ENCODE measurements around the gene CRMP1. TPM values are rescaled to one million over a fixed set of nuclear protein-coding genes. Genes with fewer than 3 reads are reported as not detected.

Gene CRMP1
- not detected in 2 replicates for total RNA-seq (2011; cell fraction: chromatin; rRNA removed; ENCODE audit: low replicate concordance)
- not detected in 2 replicates for total RNA-seq (2011; cell fraction: nucleolus; rRNA removed)
- not detected in 2 replicates for total RNA-seq (2011; cell fraction: nucleoplasm; rRNA removed)
- total RNA-seq (2014; rRNA removed) (not detected in 2 replicates), total RNA-seq (2014; rRNA removed; fragmentation: Illumina TruSeq; extraction: Trizol) (not detected in 2 replicates), total RNA-seq (2015; rRNA removed; fragmentation: Illumina TruSeq; extraction: Trizol) (not detected in 2 replicates), total RNA-seq (2021) (0.04 and 0.13 TPM in 2 replicates), polyA plus RNA-seq (2011; rRNA removed) (not detected in 2 replicates), polyA plus RNA-seq (2014; fragmentation: Illumina TruSeq; extraction: Trizol) (not detected in 2 replicates), polyA plus RNA-seq (2014; fragmentation: Nextera tagmentation; extraction: Ambion mirVana) (under 1 TPM in 1 of 2 experiments, not detected in 1; 0.03 TPM), polyA plus RNA-seq (2014; rRNA removed) (not detected in 2 replicates), polyA minus RNA-seq (2011; rRNA and poly(A)+ RNA removed) (not detected in 2 replicates), Bru-seq, nascent RNA (not detected), BruChase-seq, experiment 1, labeled RNA remaining after a 2-hour chase (not detected), BruChase-seq, experiment 2, labeled RNA remaining after a 6-hour chase (not detected)
- not detected in 2 replicates for polyA plus RNA-seq (2011; cell fraction: cytosol; rRNA removed)
- polyA plus RNA-seq (2011; cell fraction: nucleus; rRNA removed), result not detected in 2 replicates
- 0.47 and 1.8 TPM in 2 replicates for polyA plus RNA-seq (2012)
- not detected in 2 replicates for polyA minus RNA-seq (2011; cell fraction: cytosol; rRNA and poly(A)+ RNA removed)
- not detected in 2 replicates for polyA minus RNA-seq (2011; cell fraction: nucleus; rRNA and poly(A)+ RNA removed)
- long read RNA-seq, experiment 1, result 0 reads
- long read RNA-seq, experiment 2, result 0 reads
- long read RNA-seq, experiment 3, result 0 reads

- ATAC-seq (no peak), FAIRE-seq (no peak), DNase-seq (ENCODE audit: extremely low read depth in 1 of 4, low spot score in 3 of 4) (no peak)
- in situ Hi-C loops (cut with MboI) (no loop called here), intact Hi-C loops (cut with micrococcal nuclease) (no loop called here)
- TF ChIP-seq ZNF79 (CRISPR knock-in tag; IDR thresholded peaks at IDR 0.05; ENCODE audit: low read depth) (no peak), ZNF134 (CRISPR knock-in tag; conservative IDR thresholded peaks at IDR 0.05) (no peak), PRDM10 (IDR thresholded peaks at IDR 0.05; ENCODE audit: partially characterized antibody) (no peak), ZNF24 (IDR thresholded peaks at IDR 0.05) (no peak)
- TF ChIP-seq, protein P1, sequence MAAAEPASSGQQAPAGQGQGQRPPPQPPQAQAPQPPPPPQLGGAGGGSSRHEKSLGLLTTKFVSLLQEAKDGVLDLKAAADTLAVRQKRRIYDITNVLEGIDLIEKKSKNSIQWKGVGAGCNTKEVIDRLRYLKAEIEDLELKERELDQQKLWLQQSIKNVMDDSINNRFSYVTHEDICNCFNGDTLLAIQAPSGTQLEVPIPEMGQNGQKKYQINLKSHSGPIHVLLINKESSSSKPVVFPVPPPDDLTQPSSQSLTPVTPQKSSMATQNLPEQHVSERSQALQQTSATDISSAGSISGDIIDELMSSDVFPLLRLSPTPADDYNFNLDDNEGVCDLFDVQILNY (CRISPR knock-in tag; IDR thresholded peaks at IDR 0.05), result no peak
- no peak within 1 kb of the TSS for H3K9ac ChIP-seq (ENCODE audit: insufficient read depth in 1 of 2, low read depth in 2 of 2, low read length in 2 of 2)
- no TSS peak for BruUV-seq (replicated peaks)
- peaks cover 0 to 11% of the 10 kb centered on the region in 2 experiments; a peak in 1 of 5 replicates for H3K4me1 ChIP-seq (replicated peaks in 1 of 2; ENCODE audit: control insufficient read depth in 2 of 2, insufficient read depth in 2 of 2, low read length in 2 of 2)
- no peaks in the 10 kb centered on the region for H3K9me3 ChIP-seq (replicated peaks; ENCODE audit: control insufficient read depth, insufficient read depth, low read depth, low read length)
- ChIA-PET CTCF (ENCODE audit: low intra/inter-chr PET ratio) (no interaction called here), POLR2A (interaction anchor here (0.6 kb wide), 1 partner anchor 1351 kb away, joined by 3 read pairs; the partner anchor contains the start of gene STX18)
- H3K4me2 ChIP-seq (ENCODE audit: insufficient read depth, low read length), result no peak within 1 kb of the TSS
- H3K36me3 ChIP-seq (ENCODE audit: control insufficient read depth, insufficient read depth, low read length), result no peaks in the 10 kb centered on the region
- H3K4me3 ChIP-seq, result no peak within 1 kb of the TSS
- no peaks in the 10 kb centered on the region for H3K79me2 ChIP-seq (ENCODE audit: control insufficient read depth, insufficient read depth, low read length)
- H3K27ac ChIP-seq (ENCODE audit: extremely low read depth, low read depth, low read length), result no peak within 1 kb of the TSS
- WGBS (ENCODE audit: insufficient coverage, low coverage, missing lambda C conversion rate), result 14% methylated on average over 6 of the region's 67 CpGs
- H4K20me1 ChIP-seq (replicated peaks; ENCODE audit: control insufficient read depth, insufficient read depth, low read length), result no peaks in the 10 kb centered on the region
- peaks cover 0 to 11% of the 10 kb centered on the region in 2 experiments; a peak in 3 of 5 replicates for H3K27me3 ChIP-seq (ENCODE audit: control insufficient read depth in 2 of 2, insufficient read depth in 2 of 2, low read length in 2 of 2)
- no peaks in the 10 kb centered on the region for H3K9me1 ChIP-seq (ENCODE audit: control insufficient read depth, insufficient read depth, low read length)
- no peak within 1 kb of the TSS for H2AFZ ChIP-seq (ENCODE audit: low read depth, low read length)
These were observed at the start of gene CRMP1 for GRCh38 chr4:5893004-5893580. CRMP1 (minus strand) TSS chr4:5893086; CDS start chr4:5892969, 117 bp downstream.
